Hippocampal formation (tissue), 2 donors: ENCODE data around the gene JAG2.
A peak's percentile ranks its signal among the peaks of the same experiment; 100 is the strongest.

Experiments
- DNase-seq, 2 donors: peaks; one replicate each; lab custom pipeline; 2025; lab: John Stamatoyannopoulos, UW

The JAG2 gene

GRCh38 chr14:105181549-105182295 is 13.1 kb upstream of the JAG2 start:
- DNase-seq, result no peak

- peak in 1 of 2 donors; percentile 48 for DNase-seq
Observed at GRCh38 chr14:105180592-105181548, 12.3 kb upstream of the JAG2 start, which contains the start of gene NUDT14. NUDT14 (minus strand) TSS chr14:105181312; CDS start chr14:105181209, 103 bp downstream.

GRCh38 chr14:105179191-105179590 is 10.6 kb upstream of the JAG2 start:
- no peak for DNase-seq

- DNase-seq, result no peak
Observed at GRCh38 chr14:105178868-105179140, 10.2 kb upstream of the JAG2 start.

- no peak for DNase-seq
Observed at GRCh38 chr14:105178069-105178867, 9.7 kb upstream of the JAG2 start.

GRCh38 chr14:105177082-105177481 is 8.5 kb upstream of the JAG2 start:
- DNase-seq, result no peak

- DNase-seq, result no peak
Observed at GRCh38 chr14:105176513-105176912, 7.9 kb upstream of the JAG2 start.

- DNase-seq, result no peak
Observed at GRCh38 chr14:105173901-105174894, 5.6 kb upstream of the JAG2 start.

- no peak for DNase-seq
Observed at GRCh38 chr14:105173145-105173544, 4.6 kb upstream of the JAG2 start.

- no peak for DNase-seq
Observed at GRCh38 chr14:105172476-105172875, 3.9 kb upstream of the JAG2 start.

- DNase-seq, result no peak
Observed at GRCh38 chr14:105171004-105171673, 2.6 kb upstream of the JAG2 start.

GRCh38 chr14:105169776-105170655 is 1.4 kb upstream of the JAG2 start:
- DNase-seq, result no peak

- DNase-seq, result no peak
Observed at GRCh38 chr14:105168979-105169507, 467 bp upstream of the JAG2 start.

GRCh38 chr14:105168093-105168420 is 519 bp downstream of the JAG2 start:
- no peak for DNase-seq

GRCh38 chr14:105167303-105168092 is 1.1 kb downstream of the JAG2 start:
- no peak for DNase-seq

GRCh38 chr14:105166571-105167302 is 1.8 kb downstream of the JAG2 start:
- DNase-seq, result no peak

GRCh38 chr14:105165761-105166485 is 2.7 kb downstream of the JAG2 start:
- no peak for DNase-seq
